H1 (cell line): ENCODE data around the gene CHD8. TPM values are rescaled to one million over a fixed set of nuclear protein-coding genes. Genes with fewer than 3 reads are reported as not detected.

Experiments
- CTCF ChIA-PET: fragments of 300-600 bp; sonication (Branson Sonifier 250); formaldehyde crosslinking; loops from one replicate; lab custom pipeline; 2021; ENCODE audit not compliant: partially characterized antibody; lab: Charles Lee
- POLR2A ChIA-PET: fragments of 300-600 bp; sonication (Branson Sonifier 250); formaldehyde crosslinking; loops from one replicate; lab custom pipeline; 2021; ENCODE audit warnings: inconsistent platforms; ENCODE audit not compliant: partially characterized antibody; lab: Charles Lee
- DNase-seq, 2 experiments: peaks; one replicate each; pipeline versions ENCODE4 v3.0.0 to v3.0.0-alpha.2; 2010 to 2022; ENCODE audit warnings: low spot score in 2 of 2, low read depth in 1 of 2, mixed read lengths in 1 of 2
- FAIRE-seq: peaks from 2 replicates; lab custom pipeline; 2011; peaks lifted over from hg19 to GRCh38; lab: Jason Lieb, UNC
- H2AFZ ChIP-seq: 2 replicates; pipeline ENCODE4 v1.8.1; 2012; ENCODE audit warnings: low read length, inconsistent platforms
- H2AK5ac ChIP-seq: 2 replicates; pipeline ENCODE4 v1.6.1; 2013; ENCODE audit warnings: low read depth, low read length
- H2BK120ac ChIP-seq: replicated peaks from 2 replicates; pipeline ENCODE3; 2013; ENCODE audit warnings: low read depth, low read length, inconsistent platforms
- H2BK12ac ChIP-seq: 2 replicates; pipeline ENCODE4 v1.6.1; 2013; ENCODE audit warnings: low read depth, low read length
- H2BK15ac ChIP-seq: 2 replicates; pipeline ENCODE4 v1.6.1; 2013; ENCODE audit warnings: low read length
- H2BK20ac ChIP-seq: 2 replicates; pipeline ENCODE4 v1.6.1; 2013; ENCODE audit warnings: low read length
- H2BK5ac ChIP-seq: 2 replicates; pipeline ENCODE4 v1.6.1; 2013; ENCODE audit warnings: low read depth, low read length
- H3K14ac ChIP-seq: 2 replicates; pipeline ENCODE4 v1.6.1; 2013; ENCODE audit warnings: inconsistent platforms; ENCODE audit not compliant: insufficient read length
- H3K18ac ChIP-seq: 2 replicates; pipeline ENCODE4 v1.6.1; 2013; ENCODE audit warnings: low read length; ENCODE audit errors: extremely low read depth
- H3K23ac ChIP-seq: 2 replicates; pipeline ENCODE4 v1.6.1; 2013; ENCODE audit warnings: inconsistent platforms; ENCODE audit not compliant: insufficient read length
- H3K23me2 ChIP-seq: 2 replicates; pipeline ENCODE4 v1.6.1; 2013; ENCODE audit warnings: low read depth, low read length
- H3K27ac ChIP-seq: 2 replicates; pipeline ENCODE4 v1.6.1; 2011; ENCODE audit warnings: low read depth, low read length, inconsistent platforms
- H3K27me3 ChIP-seq, 4 experiments: replicated peaks in 1 of 4; 1 replicate in 1 of 4; 2 replicates in 3 of 4; pipeline versions ENCODE4 v1.6.1 to v1.8.1; 2011 to 2013; ENCODE audit warnings: low read length in 3 of 4, mild to moderate bottlenecking in 3 of 4, inconsistent platforms in 2 of 4, mixed read lengths in 2 of 4, moderate library complexity in 1 of 4; ENCODE audit not compliant: control insufficient read depth in 3 of 4, insufficient read depth in 3 of 4; ENCODE audit errors: extremely low read depth in 1 of 4
- H3K36me3 ChIP-seq, 4 experiments: 2 replicates each; pipeline versions ENCODE4 v1.6.1 to v1.8.1; 2011 to 2013; ENCODE audit warnings: mild to moderate bottlenecking in 4 of 4, low read length in 3 of 4, moderate library complexity in 2 of 4, control low read depth in 1 of 4, inconsistent platforms in 1 of 4; ENCODE audit not compliant: insufficient read depth in 4 of 4, control insufficient read depth in 2 of 4
- H3K4ac ChIP-seq: replicated peaks from 2 replicates; pipeline ENCODE3; 2013; ENCODE audit warnings: low read length, low read depth, mixed read lengths, inconsistent platforms; ENCODE audit not compliant: insufficient read length
- H3K4me1 ChIP-seq, 4 experiments: replicated peaks in 1 of 4; 1 replicate in 1 of 4; 2 replicates in 3 of 4; pipeline versions ENCODE4 v1.6.1 to v1.8.1; 2011 to 2013; ENCODE audit warnings: low read length in 3 of 4, inconsistent platforms in 2 of 4, mixed read lengths in 1 of 4; ENCODE audit not compliant: insufficient read depth in 4 of 4, control insufficient read depth in 3 of 4
- H3K4me2 ChIP-seq, 2 experiments: 2 replicates each; pipeline versions ENCODE4 v1.6.1 to v1.8.1; 2011 to 2013; ENCODE audit warnings: low read depth in 2 of 2, low read length in 2 of 2, control low read depth in 1 of 2, inconsistent platforms in 1 of 2, mild to moderate bottlenecking in 1 of 2; ENCODE audit not compliant: insufficient read depth in 1 of 2
- H3K4me3 ChIP-seq, 4 experiments: fragments of 200-600, 300-600 bp in 1 of 4; sonication (generic), shearing (Covaris generic), sonication (Bioruptor Twin) in 1 of 4; 2 replicates each; pipeline versions ENCODE4 v1.5.1 to v1.8.1; 2011 to 2016; ENCODE audit warnings: low read length in 4 of 4, low read depth in 3 of 4, control low read depth in 2 of 4, inconsistent platforms in 2 of 4, mild to moderate bottlenecking in 2 of 4, mixed read lengths in 1 of 4, moderate library complexity in 1 of 4; ENCODE audit not compliant: insufficient read depth in 2 of 4; ENCODE audit errors: extremely low read depth in 1 of 4
- H3K56ac ChIP-seq: replicated peaks from 2 replicates; pipeline ENCODE3; 2013; ENCODE audit warnings: low read depth, mild to moderate bottlenecking, mixed read lengths, low read length, inconsistent platforms; ENCODE audit not compliant: insufficient read length
- H3K79me1 ChIP-seq: 2 replicates; pipeline ENCODE4 v1.6.1; 2013; ENCODE audit warnings: low read depth, low read length, control low read depth
- H3K79me2 ChIP-seq, 2 experiments: 2 replicates each; pipeline versions ENCODE4 v1.6.1 to v1.8.1; 2012 to 2013; ENCODE audit warnings: low read length in 2 of 2, mild to moderate bottlenecking in 2 of 2, inconsistent platforms in 1 of 2; ENCODE audit not compliant: insufficient read depth in 2 of 2, control insufficient read depth in 1 of 2
- H3K9ac ChIP-seq, 4 experiments: replicated peaks in 1 of 4; 1 replicate in 1 of 4; 2 replicates in 3 of 4; pipeline versions ENCODE4 v1.6.1 to v1.8.1; 2011 to 2013; ENCODE audit warnings: low read depth in 3 of 4, low read length in 3 of 4, control low read depth in 2 of 4, mild to moderate bottlenecking in 2 of 4, moderate library complexity in 2 of 4, inconsistent platforms in 1 of 4; ENCODE audit errors: extremely low read depth in 1 of 4
- H3K9me3 ChIP-seq, 2 experiments: 2 replicates each; pipeline versions ENCODE4 v1.6.1 to v1.8.1; 2012 to 2013; ENCODE audit warnings: mild to moderate bottlenecking in 2 of 2, moderate library complexity in 2 of 2, control low read depth in 1 of 2, inconsistent platforms in 1 of 2, low read depth in 1 of 2, low read length in 1 of 2, mixed read lengths in 1 of 2; ENCODE audit not compliant: insufficient read depth in 2 of 2
- H4K20me1 ChIP-seq, 2 experiments: replicated peaks in 1 of 2; 2 replicates each; pipeline versions ENCODE3 to v1.8.1; 2011 to 2013; ENCODE audit warnings: inconsistent platforms in 2 of 2, low read length in 2 of 2, mild to moderate bottlenecking in 1 of 2; ENCODE audit not compliant: insufficient read depth in 2 of 2, control insufficient read depth in 1 of 2
- H4K5ac ChIP-seq: 2 replicates; pipeline ENCODE4 v1.6.1; 2013; ENCODE audit warnings: low read length, low read depth, mixed read lengths, inconsistent platforms; ENCODE audit not compliant: insufficient read length
- H4K8ac ChIP-seq: 2 replicates; pipeline ENCODE4 v1.8.0; 2013; ENCODE audit warnings: mild to moderate bottlenecking, moderate library complexity, low read length, inconsistent platforms; ENCODE audit not compliant: insufficient read depth; ENCODE audit errors: extremely low read depth
- H4K91ac ChIP-seq: replicated peaks from 2 replicates; pipeline ENCODE3; 2013; ENCODE audit warnings: low read length, mixed read lengths, inconsistent platforms; ENCODE audit not compliant: insufficient read length
- HDAC2 ChIP-seq, 2 experiments: fragments of 300-600 bp in 1 of 2; sonication (generic) in 1 of 2; IDR thresholded peaks; 2 replicates each; pipeline ENCODE4 v1.6.1; 2011 to 2012; ENCODE audit warnings: low read depth in 2 of 2, low read length in 2 of 2, mild to moderate bottlenecking in 2 of 2, moderate library complexity in 2 of 2, borderline replicate concordance in 1 of 2, inconsistent platforms in 1 of 2
- RBBP5 ChIP-seq: IDR thresholded peaks from 2 replicates; pipeline ENCODE4 v1.7.1; 2012; ENCODE audit warnings: low read depth, mild to moderate bottlenecking, inconsistent platforms, low read length, moderate library complexity, borderline replicate concordance
- SIX5 ChIP-seq: IDR thresholded peaks from 2 replicates; pipeline ENCODE4 v1.6.1; 2011; ENCODE audit warnings: mild to moderate bottlenecking, low read depth, low read length
- WGBS, 2 experiments: shearing (Covaris generic) in 1 of 2; methylation state at CpG; one replicate each; pipeline versions ENCODE4 v1.1.6 to v1.1.7; 2013 to 2015; ENCODE audit warnings: low lambda C conversion rate in 2 of 2, mixed read lengths in 2 of 2, inconsistent platforms in 1 of 2, low coverage in 1 of 2, missing lambda C conversion rate in 1 of 2; ENCODE audit not compliant: insufficient replicate concordance in 2 of 2, insufficient coverage in 1 of 2, insufficient read length in 1 of 2; ENCODE audit errors: extremely low coverage in 1 of 2, missing lambda C conversion rate in 1 of 2; 5-methylcytosine and 5-hydroxymethylcytosine counted together
- polyA plus RNA-seq, 7 experiments: library from polyadenylated mRNA; depleted of rRNA in 3 of 7; stranded (reverse) in 5 of 7; unstranded in 2 of 7; fragments of >200 nt in 5 of 7; fragments of 200-250 nt in 2 of 7; gene quantifications; 1 replicate in 5 of 7; 2 replicates in 1 of 7; 4 replicates in 1 of 7; pipeline versions ENCODE4 v1.2.1 to v1.2.3, GENCODE V29; 2011 to 2013; ENCODE audit warnings: missing spikeins in 2 of 7, mixed read lengths in 2 of 7
- total RNA-seq: library from RNA; stranded (reverse); fragmentation: NEBNext Ultra II Directional; extraction: Animal tissue kit (Norgen Biotek cat#: 25700); gene quantifications from 2 replicates; pipeline ENCODE4 v1.2.1, GENCODE V29; 2021

The CHD8 gene
- total and polyA plus RNA-seq, 2 of the 8 experiments (the other 6 are each of a cell fraction or from before 2014, with no cell fraction given): 88.3 to 140 TPM

DNA sequence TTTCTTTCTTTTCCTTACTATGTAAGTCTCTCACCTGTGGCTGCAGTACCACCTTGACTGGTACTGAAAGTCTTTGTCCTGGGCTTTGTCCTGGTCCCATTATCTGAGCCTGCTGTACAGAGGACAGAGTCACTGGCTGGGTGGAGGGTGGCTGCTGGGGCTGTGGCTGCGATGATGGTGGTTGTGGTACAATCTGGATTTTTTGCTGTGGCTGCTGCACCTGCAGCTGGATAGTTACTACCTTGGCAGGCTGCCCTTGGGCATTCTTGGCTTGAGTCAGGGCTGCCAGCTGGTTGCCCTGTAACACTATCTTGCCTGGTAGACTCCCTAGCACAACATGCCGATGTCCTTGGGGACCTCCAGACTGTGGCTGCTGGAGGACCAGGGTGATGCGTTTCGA, 27.0 kb downstream of the CHD8 start:
- Histone ChIP-seq H3K27ac (no peak overlapping the region), H3K9ac (no peak overlapping the region), H2BK20ac (no peak overlapping the region), H3K23me2 (no peaks in the 10 kb centered on the region; the same call in 1 of the 2 replicates), H3K18ac (no peak overlapping the region), H2BK12ac (no peak overlapping the region), H3K56ac (no peak overlapping the region), H3K27me3 (no peaks in the 10 kb centered on the region), H3K4me1 (no peaks in the 10 kb centered on the region), H2BK15ac (no peak overlapping the region), H3K36me3 (peaks cover 38 to 78% (median 66%) of the 10 kb centered on the region in 4 experiments), H2BK120ac (no peak overlapping the region), H4K20me1 (peaks cover 5 to 17% of the 10 kb centered on the region in 2 experiments), H2AFZ (no peak overlapping the region), H4K8ac (no peak overlapping the region), H3K79me1 (no peaks in the 10 kb centered on the region; the same call in 1 of the 2 replicates), H3K23ac (no peak overlapping the region)
- POLR2A ChIA-PET: interaction anchor here (1.2 to 1.3 kb wide), 2 partner anchors 49 to 64 kb away, joined by 3 to 4 read pairs; no protein-coding TSS in a partner anchor
- CTCF ChIA-PET: interaction anchor here (1.5 kb wide), 1 partner anchor 189 kb away, joined by 4 read pairs; no protein-coding TSS in a partner anchor
- TF ChIP-seq HDAC2 (IDR thresholded peaks at IDR 0.05; ENCODE audit: borderline replicate concordance in 1 of 2, low read depth in 2 of 2, low read length in 2 of 2): no peak
- TF ChIP-seq RBBP5: no peak
- no peak for TF ChIP-seq SIX5
- TF ChIP-seq, all 59 proteins: peak for 0
- 99% methylated on average over 4 of the region's 4 CpGs; no CpG with 5 or more reads in 1 of the 2 experiments for WGBS, 2 experiments
- Histone ChIP-seq H3K4ac (no peak overlapping the region), H4K91ac (no peak overlapping the region), H3K14ac (no peak overlapping the region), H3K79me2 (peaks cover 0 to 49% of the 10 kb centered on the region in 2 experiments; a peak in 3 of 4 replicates), H3K9me3 (no peaks in the 10 kb centered on the region), H2AK5ac (no peak overlapping the region), H3K4me2 (no peak overlapping the region), H4K5ac (no peak overlapping the region), H3K4me3 (no peak overlapping the region), H2BK5ac (no peak overlapping the region)
- FAIRE-seq (no peak), DNase-seq (no peak)
